Measurements from ENCODE around the gene CCDC120.

Gene CCDC120, protein sequence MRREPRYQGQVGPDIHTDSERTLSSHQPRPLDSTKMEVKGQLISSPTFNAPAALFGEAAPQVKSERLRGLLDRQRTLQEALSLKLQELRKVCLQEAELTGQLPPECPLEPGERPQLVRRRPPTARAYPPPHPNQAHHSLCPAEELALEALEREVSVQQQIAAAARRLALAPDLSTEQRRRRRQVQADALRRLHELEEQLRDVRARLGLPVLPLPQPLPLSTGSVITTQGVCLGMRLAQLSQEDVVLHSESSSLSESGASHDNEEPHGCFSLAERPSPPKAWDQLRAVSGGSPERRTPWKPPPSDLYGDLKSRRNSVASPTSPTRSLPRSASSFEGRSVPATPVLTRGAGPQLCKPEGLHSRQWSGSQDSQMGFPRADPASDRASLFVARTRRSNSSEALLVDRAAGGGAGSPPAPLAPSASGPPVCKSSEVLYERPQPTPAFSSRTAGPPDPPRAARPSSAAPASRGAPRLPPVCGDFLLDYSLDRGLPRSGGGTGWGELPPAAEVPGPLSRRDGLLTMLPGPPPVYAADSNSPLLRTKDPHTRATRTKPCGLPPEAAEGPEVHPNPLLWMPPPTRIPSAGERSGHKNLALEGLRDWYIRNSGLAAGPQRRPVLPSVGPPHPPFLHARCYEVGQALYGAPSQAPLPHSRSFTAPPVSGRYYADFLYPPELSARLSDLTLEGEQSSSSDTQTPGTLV

GRCh38 chrX:49058794-49059193 is at the start of gene CCDC120:
Gene CCDC120 (plus strand): TSS chrX:49058999. CDS start chrX:49062042, 3,043 bp downstream.
- Mint-ChIP-seq H3K4me1 (ENCODE audit: low read depth) (peaks cover 10% of the 10 kb centered on the region), H3K27me3 (ENCODE audit: low read depth) (no peaks in the 10 kb centered on the region), H3K27ac (no peak within 1 kb of the TSS), H3K4me3 (no peak within 1 kb of the TSS), H3K36me3 (ENCODE audit: low read depth) (peaks cover 6% of the 10 kb centered on the region), H3K9me3 (no peaks in the 10 kb centered on the region)

DNA sequence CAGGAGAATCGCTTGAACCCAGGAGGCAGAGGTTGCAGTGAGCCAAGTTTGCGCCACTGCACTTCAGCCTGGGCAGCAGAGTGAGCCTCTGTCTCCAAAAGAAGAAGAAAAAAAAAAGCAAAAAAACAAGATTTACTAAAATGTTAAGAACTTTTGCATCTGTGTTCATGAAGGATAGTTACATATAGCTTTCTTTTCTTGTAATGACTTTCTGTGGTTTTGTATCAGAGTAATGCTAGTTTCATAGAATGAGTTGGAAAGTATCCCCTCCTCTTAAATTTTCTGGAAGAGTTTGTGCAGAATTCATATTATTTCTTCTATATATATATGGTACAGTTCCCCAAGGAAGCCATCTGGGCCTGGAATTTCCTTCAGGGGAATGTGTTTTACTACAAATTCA is 39.7 kb upstream of the CCDC120 start:
- no peak overlapping the region for H3K27ac Mint-ChIP-seq
- H3K36me3 Mint-ChIP-seq (ENCODE audit: low read depth), result no peaks in the 10 kb centered on the region
- peaks cover 2% of the 10 kb centered on the region for H3K4me1 Mint-ChIP-seq (ENCODE audit: low read depth)
- H3K4me3 Mint-ChIP-seq, result no peak overlapping the region
- H3K9me3 Mint-ChIP-seq, result no peaks in the 10 kb centered on the region
- no peaks in the 10 kb centered on the region for H3K27me3 Mint-ChIP-seq (ENCODE audit: low read depth)

GRCh38 chrX:49019599-49020249 is 39.1 kb upstream of the CCDC120 start:
- H3K4me1 Mint-ChIP-seq (ENCODE audit: low read depth), result peaks cover 2% of the 10 kb centered on the region

DNA sequence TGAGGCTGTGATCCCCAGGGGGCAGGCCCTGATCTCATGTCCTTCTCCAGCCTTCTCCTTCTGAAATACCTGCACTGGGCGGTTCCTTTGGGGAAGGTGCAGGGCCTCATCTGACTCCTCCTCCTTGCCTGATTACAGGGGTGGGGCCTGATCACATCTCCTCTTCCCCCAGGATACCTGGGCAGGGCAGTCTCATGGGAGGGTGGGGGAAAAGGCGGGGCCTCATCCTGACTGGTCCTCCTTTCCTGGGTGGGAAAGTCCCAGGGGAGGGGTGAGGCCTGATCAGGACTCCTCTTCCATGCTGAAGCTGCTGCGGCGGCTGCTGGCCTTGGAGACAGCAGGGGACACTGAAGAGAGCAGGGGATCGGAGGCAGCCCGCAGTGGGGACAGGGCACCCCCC is 28.9 kb upstream of the CCDC120 start:
- no peaks in the 10 kb centered on the region for H3K4me1 Mint-ChIP-seq (ENCODE audit: low read depth)
- no peaks in the 10 kb centered on the region for H3K27me3 Mint-ChIP-seq (ENCODE audit: low read depth)
- H3K4me3 Mint-ChIP-seq, result no peak overlapping the region
- H3K27ac Mint-ChIP-seq, result no peak overlapping the region
- peaks cover 22% of the 10 kb centered on the region for H3K36me3 Mint-ChIP-seq (ENCODE audit: low read depth)
- H3K9me3 Mint-ChIP-seq, result no peaks in the 10 kb centered on the region

More at GRCh38 chrX:49019599-49020249, 39.1 kb upstream of the CCDC120 start:
- Mint-ChIP-seq H3K9me3 (no peaks in the 10 kb centered on the region), H3K27ac (no peak overlapping the region), H3K36me3 (ENCODE audit: low read depth) (peaks cover 6% of the 10 kb centered on the region), H3K4me3 (no peak overlapping the region), H3K27me3 (ENCODE audit: low read depth) (no peaks in the 10 kb centered on the region)

- Mint-ChIP-seq H3K9me3 (no peaks in the 10 kb centered on the region), H3K27me3 (ENCODE audit: low read depth) (no peaks in the 10 kb centered on the region), H3K4me3 (no peak overlapping the region), H3K27ac (no peak overlapping the region), H3K4me1 (ENCODE audit: low read depth) (no peaks in the 10 kb centered on the region), H3K36me3 (ENCODE audit: low read depth) (peaks cover 22% of the 10 kb centered on the region)
Observed at GRCh38 chrX:49030283-49030682, 28.5 kb upstream of the CCDC120 start.

DNA sequence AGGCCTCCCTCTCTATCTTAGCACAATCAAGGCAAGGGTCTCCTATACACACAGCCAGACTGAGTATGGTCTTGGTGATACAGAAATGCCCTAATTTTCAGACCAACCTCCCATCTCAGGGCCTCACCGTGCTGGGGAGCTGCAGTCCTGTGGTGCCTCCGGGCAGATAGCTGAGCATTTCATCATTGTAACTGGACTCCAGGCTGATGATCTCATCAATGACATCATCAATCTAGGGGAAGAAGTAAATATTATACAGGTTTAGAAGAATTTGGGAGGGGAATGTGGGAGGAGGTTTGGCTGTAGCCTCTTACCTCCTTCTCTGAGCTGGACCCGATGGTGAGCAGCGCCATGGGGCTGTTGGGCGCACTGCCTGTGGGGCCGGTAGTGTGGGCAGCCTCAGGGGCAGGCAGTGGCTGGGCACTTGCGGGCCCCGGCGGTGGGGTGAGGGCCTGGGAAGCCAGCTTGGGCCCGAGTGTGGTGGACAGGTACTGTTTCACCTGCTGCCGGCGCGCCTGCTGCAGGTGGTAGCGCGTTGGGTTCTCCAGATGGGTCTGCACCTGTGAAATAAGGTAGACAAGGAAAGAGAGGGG is 20.8 kb upstream of the CCDC120 start:
- Mint-ChIP-seq H3K36me3 (ENCODE audit: low read depth) (peaks cover 35% of the 10 kb centered on the region), H3K4me1 (ENCODE audit: low read depth) (peaks cover 23% of the 10 kb centered on the region), H3K27ac (peak overlapping the region; percentile 75), H3K9me3 (no peaks in the 10 kb centered on the region), H3K27me3 (ENCODE audit: low read depth) (no peaks in the 10 kb centered on the region), H3K4me3 (no peak overlapping the region)

GRCh38 chrX:49039598-49040375 is 19.0 kb upstream of the CCDC120 start:
- Mint-ChIP-seq H3K4me3 (peak overlapping the region; percentile 68), H3K27me3 (ENCODE audit: low read depth) (no peaks in the 10 kb centered on the region), H3K4me1 (ENCODE audit: low read depth) (peaks cover 33% of the 10 kb centered on the region), H3K27ac (peak overlapping the region; percentile 76), H3K36me3 (ENCODE audit: low read depth) (peaks cover 27% of the 10 kb centered on the region), H3K9me3 (no peaks in the 10 kb centered on the region)

DNA sequence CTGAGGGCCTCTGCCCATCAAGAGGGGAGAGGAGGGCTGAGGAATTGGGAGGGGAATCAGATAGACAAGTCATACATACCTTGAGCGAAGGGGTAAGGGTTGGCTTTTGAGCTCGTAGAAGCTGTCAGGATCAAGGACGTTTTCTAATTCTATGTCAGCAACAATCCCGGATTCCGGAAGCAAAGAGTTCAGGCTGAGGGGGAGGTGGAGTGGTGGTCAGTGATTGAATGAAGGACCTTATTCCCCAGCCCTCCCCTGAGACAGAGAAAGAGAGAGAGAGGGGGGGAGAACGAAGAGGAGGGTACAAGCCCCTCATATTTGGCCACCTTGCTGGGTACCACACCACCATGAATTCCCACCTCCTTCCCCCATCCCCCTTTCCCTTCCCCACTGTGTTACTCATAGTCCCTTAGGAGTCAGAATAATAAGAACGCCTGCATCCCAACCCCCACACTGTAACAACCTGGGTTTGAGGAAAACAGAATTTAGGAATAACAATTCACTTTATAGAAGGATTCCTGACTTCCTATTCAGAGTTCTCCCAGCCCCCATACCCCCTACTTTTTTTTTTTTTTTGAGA is 18.3 kb upstream of the CCDC120 start:
- Mint-ChIP-seq H3K4me3 (peak overlapping the region; percentile 89), H3K9me3 (no peaks in the 10 kb centered on the region), H3K27ac (peak overlapping the region; percentile 76), H3K36me3 (ENCODE audit: low read depth) (peaks cover 27% of the 10 kb centered on the region), H3K4me1 (ENCODE audit: low read depth) (peaks cover 33% of the 10 kb centered on the region), H3K27me3 (ENCODE audit: low read depth) (no peaks in the 10 kb centered on the region)

GRCh38 chrX:49041744-49042580 is 16.8 kb upstream of the CCDC120 start:
- H3K36me3 Mint-ChIP-seq (ENCODE audit: low read depth), result peaks cover 27% of the 10 kb centered on the region
- H3K27ac Mint-ChIP-seq, result peak overlapping the region; percentile 96
- H3K4me1 Mint-ChIP-seq (ENCODE audit: low read depth), result peaks cover 33% of the 10 kb centered on the region
- no peaks in the 10 kb centered on the region for H3K9me3 Mint-ChIP-seq
- peak overlapping the region; percentile 89 for H3K4me3 Mint-ChIP-seq
- no peaks in the 10 kb centered on the region for H3K27me3 Mint-ChIP-seq (ENCODE audit: low read depth)

- Mint-ChIP-seq H3K27ac (peak overlapping the region; percentile 96), H3K9me3 (no peaks in the 10 kb centered on the region), H3K36me3 (ENCODE audit: low read depth) (peaks cover 26% of the 10 kb centered on the region), H3K4me1 (ENCODE audit: low read depth) (peaks cover 33% of the 10 kb centered on the region), H3K27me3 (ENCODE audit: low read depth) (no peaks in the 10 kb centered on the region), H3K4me3 (peak overlapping the region; percentile 89)
Observed at GRCh38 chrX:49042581-49043219, 16.1 kb upstream of the CCDC120 start.

GRCh38 chrX:49043220-49043986 is 15.4 kb upstream of the CCDC120 start, which contains the start of gene TFE3:
Gene TFE3 (minus strand): TSS chrX:49043357. CDS start chrX:49043226, 131 bp downstream.
- Mint-ChIP-seq H3K27ac (peak within 1 kb of the TSS; percentile 96), H3K9me3 (no peaks in the 10 kb centered on the region), H3K36me3 (ENCODE audit: low read depth) (peaks cover 21% of the 10 kb centered on the region), H3K27me3 (ENCODE audit: low read depth) (no peaks in the 10 kb centered on the region), H3K4me1 (ENCODE audit: low read depth) (peaks cover 31% of the 10 kb centered on the region), H3K4me3 (peak within 1 kb of the TSS; percentile 89)

DNA sequence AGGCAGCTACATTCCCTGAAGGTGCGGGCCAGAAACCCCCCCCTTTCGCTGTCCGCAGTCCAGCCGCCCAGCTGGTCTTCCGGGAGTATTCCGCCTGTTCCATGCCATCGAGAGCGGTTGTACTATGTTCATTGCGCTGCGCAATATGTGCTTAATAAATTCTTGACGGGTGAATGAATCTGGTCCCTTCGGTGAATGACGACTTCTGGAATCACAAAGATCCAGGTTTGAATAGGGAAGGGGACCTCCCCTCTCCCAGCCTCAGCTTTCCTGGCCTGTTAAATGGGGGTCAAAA is 14.9 kb upstream of the CCDC120 start:
- no peaks in the 10 kb centered on the region for H3K27me3 Mint-ChIP-seq (ENCODE audit: low read depth)
- H3K27ac Mint-ChIP-seq, result peak overlapping the region; percentile 81
- peak overlapping the region; percentile 89 for H3K4me3 Mint-ChIP-seq
- H3K9me3 Mint-ChIP-seq, result no peaks in the 10 kb centered on the region
- peaks cover 31% of the 10 kb centered on the region for H3K4me1 Mint-ChIP-seq (ENCODE audit: low read depth)
- peaks cover 16% of the 10 kb centered on the region for H3K36me3 Mint-ChIP-seq (ENCODE audit: low read depth)

All from T-helper 1 cell treated with Interleukin-12 subunit alpha and Interleukin-12 subunit beta and Interleukin-4 antibody, amounts not matched to agents 30 μg/mL and 1 μg/mL, for 36 hours (primary cell).